ENCODE results near the gene CD2BP2. TPM values are rescaled to one million over a fixed set of nuclear protein-coding genes. Genes with fewer than 3 reads are reported as not detected.

Gene CD2BP2
- total and polyA plus RNA-seq, 4 donors, result 10.0 to 15.4 (median 11.7) TPM

- peaks cover 4 to 16% (median 15%) of the 10 kb centered on the region in 4 donors for H3K36me3 ChIP-seq (ENCODE audit: control insufficient read depth in 4 of 4, insufficient read depth in 3 of 4, low read depth in 1 of 4, low read length in 3 of 4)
- H3K4me3 ChIP-seq (ENCODE audit: low read depth in 1 of 3, low read length in 3 of 3), result no peak overlapping the region
- WGBS, result 97% methylated on average over 7 of the region's 7 CpGs
- no peak for DNase-seq (ENCODE audit: low spot score)
- no peaks in the 10 kb centered on the region for H3K27me3 ChIP-seq (ENCODE audit: control insufficient read depth in 4 of 4, insufficient read depth in 4 of 4, low read length in 3 of 4)
- H3K27ac ChIP-seq (ENCODE audit: low read depth in 1 of 2, low read length in 2 of 2), result no peak overlapping the region
- no peak for TF ChIP-seq RXRA (IDR thresholded peaks at IDR 0.05)
- no peak for TF ChIP-seq JUND (IDR thresholded peaks at IDR 0.05)
- no peak for TF ChIP-seq FOXA2 (IDR thresholded peaks at IDR 0.05)
- no peak for TF ChIP-seq GABPA (IDR thresholded peaks at IDR 0.05 in 1 of 2, conservative IDR thresholded peaks at IDR 0.05 in 1 of 2)
- TF ChIP-seq ZBTB33 (IDR thresholded peaks at IDR 0.05), result no peak
- no peak for TF ChIP-seq EGR1 (IDR thresholded peaks at IDR 0.05; ENCODE audit: low read depth in 2 of 2)
- TF ChIP-seq ATF3 (IDR thresholded peaks at IDR 0.05), result no peak
- TF ChIP-seq YY1 (IDR thresholded peaks at IDR 0.05), result no peak
- TF ChIP-seq TAF1 (conservative IDR thresholded peaks at IDR 0.05), result no peak
- no peak for TF ChIP-seq CTCF (IDR thresholded peaks at IDR 0.05; ENCODE audit: low read depth, low read length, missing input control)
- no peak for TF ChIP-seq HNF4A (conservative IDR thresholded peaks at IDR 0.05)
- TF ChIP-seq SP1 (IDR thresholded peaks at IDR 0.05), result no peak
- TF ChIP-seq REST (IDR thresholded peaks at IDR 0.05), result no peak
- TF ChIP-seq NR2F2 (IDR thresholded peaks at IDR 0.05), result no peak
- no peak for TF ChIP-seq HNF4G (IDR thresholded peaks at IDR 0.05)
- TF ChIP-seq FOXA1 (IDR thresholded peaks at IDR 0.05), result no peak
- TF ChIP-seq RAD21 (IDR thresholded peaks at IDR 0.05), result no peak
- no peak for TF ChIP-seq MAX (IDR thresholded peaks at IDR 0.05)
- H3K4me1 ChIP-seq (ENCODE audit: control insufficient read depth in 4 of 4, insufficient read depth in 4 of 4, low read length in 3 of 4), result peaks cover 7 to 31% (median 23%) of the 10 kb centered on the region in 4 donors
- H3K9ac ChIP-seq (ENCODE audit: low read depth in 1 of 2, low read length in 2 of 2), result no peak overlapping the region
- H3K9me3 ChIP-seq (ENCODE audit: control insufficient read depth in 4 of 4, low read length in 3 of 4), result no peaks in the 10 kb centered on the region
Measured at GRCh38 chr16:30348929-30349328, 6.2 kb downstream of the CD2BP2 start.

Data from liver (tissue), 9 donors.